ENCODE measurements around the gene RRP8. TPM values are rescaled to one million over a fixed set of nuclear protein-coding genes. Genes with fewer than 3 reads are reported as not detected.

RRP8 gene
- total RNA-seq, 1 donor from 2014 or later = 29.4 TPM

DNA sequence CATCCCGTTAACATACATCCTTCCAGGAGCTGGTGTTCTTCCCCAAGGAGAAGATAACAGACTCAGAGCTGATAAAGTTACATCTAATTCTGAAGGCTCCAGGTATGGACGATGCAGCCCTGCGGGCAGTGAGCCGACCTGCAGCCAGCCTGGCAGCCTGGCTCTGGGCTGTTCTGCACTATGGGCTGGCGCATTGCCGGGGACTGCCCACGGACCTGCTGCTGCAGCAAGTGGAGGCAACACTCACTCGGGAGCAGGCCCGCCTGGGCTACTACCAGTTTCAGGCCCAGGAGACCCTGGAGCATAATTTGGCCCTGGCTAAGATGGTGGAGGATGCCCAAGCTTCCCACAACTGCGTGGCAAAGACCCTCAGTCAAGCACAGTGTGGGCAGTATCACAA lies 39.7 kb downstream of the RRP8 start:
- Mint-ChIP-seq H3K4me1 (ENCODE audit: low read depth) (no peaks in the 10 kb centered on the region), H3K27me3 (ENCODE audit: low read depth) (no peaks in the 10 kb centered on the region), H3K27ac (no peak overlapping the region), H3K9me3 (no peaks in the 10 kb centered on the region), H3K36me3 (ENCODE audit: low read depth) (peaks cover 11% of the 10 kb centered on the region), H3K4me3 (ENCODE audit: low read depth) (no peak overlapping the region)
- intact Hi-C loops (cut with micrococcal nuclease) = no loop called here
- no peak for DNase-seq (ENCODE audit: low spot score)

GRCh38 chr11:6563121-6563619 lies 40.2 kb downstream of the RRP8 start:
- H3K9me3 Mint-ChIP-seq = no peaks in the 10 kb centered on the region
- H3K4me1 Mint-ChIP-seq (ENCODE audit: low read depth) = no peaks in the 10 kb centered on the region
- no peaks in the 10 kb centered on the region for H3K27me3 Mint-ChIP-seq (ENCODE audit: low read depth)
- no peak for DNase-seq (ENCODE audit: low spot score)
- intact Hi-C loops (cut with micrococcal nuclease) = no loop called here
- H3K36me3 Mint-ChIP-seq (ENCODE audit: low read depth) = peaks cover 11% of the 10 kb centered on the region
- no peak overlapping the region for H3K4me3 Mint-ChIP-seq (ENCODE audit: low read depth)
- no peak overlapping the region for H3K27ac Mint-ChIP-seq

- no peak for DNase-seq (ENCODE audit: low spot score)
- H3K4me3 Mint-ChIP-seq (ENCODE audit: low read depth) = no peak overlapping the region
- H3K9me3 Mint-ChIP-seq = no peaks in the 10 kb centered on the region
- H3K4me1 Mint-ChIP-seq (ENCODE audit: low read depth) = no peaks in the 10 kb centered on the region
- intact Hi-C loops (cut with micrococcal nuclease) = no loop called here
- no peak overlapping the region for H3K27ac Mint-ChIP-seq
- H3K27me3 Mint-ChIP-seq (ENCODE audit: low read depth) = no peaks in the 10 kb centered on the region
- H3K36me3 Mint-ChIP-seq (ENCODE audit: low read depth) = peaks cover 11% of the 10 kb centered on the region
Measured at GRCh38 chr11:6561288-6561687, 42.1 kb downstream of the RRP8 start.

DNA sequence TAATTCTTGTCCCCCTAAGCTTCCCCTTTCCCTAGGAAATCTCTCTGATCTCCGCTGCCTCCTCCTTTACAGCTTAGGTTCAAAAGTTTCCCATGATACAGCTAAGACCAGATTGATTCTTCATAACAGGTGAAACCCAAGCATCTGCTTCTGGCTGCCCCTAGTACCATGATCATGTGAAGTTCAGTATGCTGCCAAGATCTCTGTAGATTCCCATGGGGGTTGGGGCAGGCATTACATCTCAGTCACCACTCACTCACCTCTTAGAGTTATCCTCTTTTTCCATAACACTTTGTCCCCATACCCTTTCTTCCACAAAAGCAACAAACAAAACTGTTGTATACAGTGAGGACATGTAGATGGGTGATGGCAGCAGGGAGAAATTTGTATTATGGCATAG lies 44.0 kb downstream of the RRP8 start:
- Mint-ChIP-seq H3K4me3 (ENCODE audit: low read depth) (no peak overlapping the region), H3K4me1 (ENCODE audit: low read depth) (no peaks in the 10 kb centered on the region), H3K27ac (no peak overlapping the region), H3K9me3 (no peaks in the 10 kb centered on the region), H3K36me3 (ENCODE audit: low read depth) (peaks cover 8% of the 10 kb centered on the region), H3K27me3 (ENCODE audit: low read depth) (no peaks in the 10 kb centered on the region)
- no peak for DNase-seq (ENCODE audit: low spot score)
- intact Hi-C loops (cut with micrococcal nuclease) = no loop called here

DNA sequence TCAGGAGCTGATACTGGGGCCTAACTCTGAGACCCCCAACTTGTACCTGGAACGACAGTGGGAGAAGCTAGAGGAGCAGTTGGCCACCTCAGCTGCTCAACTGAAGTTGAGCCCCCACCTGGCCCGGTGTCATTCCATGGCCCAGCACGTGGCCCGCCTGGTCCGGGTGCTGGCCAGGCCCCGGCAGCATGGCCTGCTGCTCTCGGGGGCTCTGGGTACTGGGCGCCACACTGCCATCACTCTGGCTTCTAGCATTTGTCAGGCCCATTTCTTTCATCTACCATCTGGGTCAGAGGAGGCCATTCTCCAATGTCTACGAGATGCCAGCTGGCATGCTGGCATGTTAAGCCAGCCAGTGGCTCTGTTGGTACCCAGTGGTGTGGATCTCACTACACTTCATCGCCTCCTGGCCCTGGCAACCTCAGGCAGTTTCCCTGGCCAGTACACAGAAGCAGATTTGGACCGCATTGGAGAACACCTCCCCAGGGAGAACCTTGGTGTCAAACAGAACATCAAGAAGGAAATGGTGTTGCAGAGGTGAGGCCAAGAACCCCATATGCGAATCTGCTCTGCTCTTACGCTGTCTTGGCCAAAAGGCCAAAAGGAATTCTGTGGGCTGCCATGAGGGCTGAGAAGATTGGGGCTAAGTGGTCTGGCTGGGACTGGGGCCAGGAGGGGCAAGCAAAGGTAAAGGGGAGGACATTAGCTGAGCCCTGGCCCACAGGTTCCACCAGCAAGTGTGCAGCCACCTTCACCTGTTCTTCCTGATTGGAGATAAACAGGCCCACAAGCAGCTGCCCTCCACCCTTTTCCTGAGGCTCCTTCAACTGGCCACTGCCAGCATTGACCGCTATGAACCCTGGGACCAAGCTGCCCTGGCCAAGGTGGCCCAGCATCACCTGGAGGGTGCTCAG lies 45.4 kb downstream of the RRP8 start:
- Mint-ChIP-seq H3K27me3 (ENCODE audit: low read depth) (no peaks in the 10 kb centered on the region), H3K4me1 (ENCODE audit: low read depth) (no peaks in the 10 kb centered on the region), H3K4me3 (ENCODE audit: low read depth) (no peak overlapping the region), H3K36me3 (ENCODE audit: low read depth) (peaks cover 5% of the 10 kb centered on the region), H3K9me3 (no peaks in the 10 kb centered on the region), H3K27ac (no peak overlapping the region)
- intact Hi-C loops (cut with micrococcal nuclease) = no loop called here
- no peak for DNase-seq (ENCODE audit: low spot score)

- no peaks in the 10 kb centered on the region for H3K4me1 Mint-ChIP-seq (ENCODE audit: low read depth)
- DNase-seq (ENCODE audit: low spot score) = no peak
- peaks cover 5% of the 10 kb centered on the region for H3K36me3 Mint-ChIP-seq (ENCODE audit: low read depth)
- H3K9me3 Mint-ChIP-seq = no peaks in the 10 kb centered on the region
- no peaks in the 10 kb centered on the region for H3K27me3 Mint-ChIP-seq (ENCODE audit: low read depth)
- intact Hi-C loops (cut with micrococcal nuclease) = no loop called here
- H3K4me3 Mint-ChIP-seq (ENCODE audit: low read depth) = no peak overlapping the region
- H3K27ac Mint-ChIP-seq = no peak overlapping the region
Measured at GRCh38 chr11:6557063-6557462, 46.4 kb downstream of the RRP8 start.

GRCh38 chr11:6556139-6556949 lies 47.1 kb downstream of the RRP8 start:
- Mint-ChIP-seq H3K9me3 (no peaks in the 10 kb centered on the region), H3K27ac (no peak overlapping the region), H3K36me3 (ENCODE audit: low read depth) (no peaks in the 10 kb centered on the region), H3K27me3 (ENCODE audit: low read depth) (no peaks in the 10 kb centered on the region), H3K4me1 (ENCODE audit: low read depth) (no peaks in the 10 kb centered on the region), H3K4me3 (ENCODE audit: low read depth) (no peak overlapping the region)
- no peak for DNase-seq (ENCODE audit: low spot score)
- intact Hi-C loops (cut with micrococcal nuclease) = no loop called here

- H3K4me3 Mint-ChIP-seq (ENCODE audit: low read depth) = no peak overlapping the region
- intact Hi-C loops (cut with micrococcal nuclease) = no loop called here
- H3K36me3 Mint-ChIP-seq (ENCODE audit: low read depth) = no peaks in the 10 kb centered on the region
- no peak overlapping the region for H3K27ac Mint-ChIP-seq
- H3K27me3 Mint-ChIP-seq (ENCODE audit: low read depth) = no peaks in the 10 kb centered on the region
- no peaks in the 10 kb centered on the region for H3K4me1 Mint-ChIP-seq (ENCODE audit: low read depth)
- no peaks in the 10 kb centered on the region for H3K9me3 Mint-ChIP-seq
- DNase-seq (ENCODE audit: low spot score) = no peak
Measured at GRCh38 chr11:6554828-6555706, 48.3 kb downstream of the RRP8 start.

GRCh38 chr11:6553634-6554033 lies 49.8 kb downstream of the RRP8 start:
- no peaks in the 10 kb centered on the region for H3K4me1 Mint-ChIP-seq (ENCODE audit: low read depth)
- H3K9me3 Mint-ChIP-seq = no peaks in the 10 kb centered on the region
- H3K4me3 Mint-ChIP-seq (ENCODE audit: low read depth) = no peak overlapping the region
- H3K27ac Mint-ChIP-seq = no peak overlapping the region
- no peaks in the 10 kb centered on the region for H3K36me3 Mint-ChIP-seq (ENCODE audit: low read depth)
- intact Hi-C loops (cut with micrococcal nuclease) = no loop called here
- H3K27me3 Mint-ChIP-seq (ENCODE audit: low read depth) = no peaks in the 10 kb centered on the region
- DNase-seq (ENCODE audit: low spot score) = no peak

GRCh38 chr11:6548641-6549040 lies 54.8 kb downstream of the RRP8 start:
- Mint-ChIP-seq H3K27ac (no peak overlapping the region), H3K27me3 (ENCODE audit: low read depth) (no peaks in the 10 kb centered on the region), H3K4me3 (ENCODE audit: low read depth) (no peak overlapping the region), H3K4me1 (ENCODE audit: low read depth) (no peaks in the 10 kb centered on the region), H3K9me3 (no peaks in the 10 kb centered on the region), H3K36me3 (ENCODE audit: low read depth) (peaks cover 7% of the 10 kb centered on the region)
- intact Hi-C loops (cut with micrococcal nuclease) = no loop called here
- DNase-seq (ENCODE audit: low spot score) = no peak

DNA sequence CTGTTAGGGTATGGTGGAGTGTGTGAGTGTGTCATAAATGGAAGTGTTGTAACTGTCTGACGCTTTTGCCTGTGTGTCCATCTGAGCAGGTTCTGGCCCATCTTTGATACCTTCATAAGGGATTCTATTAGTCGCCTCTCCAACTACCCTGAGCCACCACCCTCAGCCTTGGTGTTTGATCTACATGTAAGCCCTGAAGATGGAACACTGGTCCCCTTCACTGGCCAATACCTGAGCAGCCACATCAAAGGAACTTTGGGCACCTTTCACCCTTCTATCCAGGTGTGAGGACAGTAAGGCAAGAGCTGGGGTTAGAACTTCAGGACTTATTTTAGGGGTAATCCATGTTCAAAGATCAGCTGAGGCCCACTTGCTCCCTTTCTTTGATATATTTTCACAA lies 55.3 kb downstream of the RRP8 start:
- H3K4me3 Mint-ChIP-seq (ENCODE audit: low read depth) = no peak overlapping the region
- H3K36me3 Mint-ChIP-seq (ENCODE audit: low read depth) = peaks cover 7% of the 10 kb centered on the region
- H3K9me3 Mint-ChIP-seq = no peaks in the 10 kb centered on the region
- intact Hi-C loops (cut with micrococcal nuclease) = no loop called here
- no peaks in the 10 kb centered on the region for H3K27me3 Mint-ChIP-seq (ENCODE audit: low read depth)
- H3K27ac Mint-ChIP-seq = no peak overlapping the region
- DNase-seq (ENCODE audit: low spot score) = no peak
- H3K4me1 Mint-ChIP-seq (ENCODE audit: low read depth) = peaks cover under 1% of the 10 kb centered on the region

GRCh38 chr11:6547177-6547576 lies 56.2 kb downstream of the RRP8 start:
- no peak overlapping the region for H3K27ac Mint-ChIP-seq
- H3K4me3 Mint-ChIP-seq (ENCODE audit: low read depth) = no peak overlapping the region
- H3K4me1 Mint-ChIP-seq (ENCODE audit: low read depth) = peaks cover 10% of the 10 kb centered on the region

More at GRCh38 chr11:6547177-6547576, 56.2 kb downstream of the RRP8 start:
- DNase-seq (ENCODE audit: low spot score) = no peak
- intact Hi-C loops (cut with micrococcal nuclease) = no loop called here
- Mint-ChIP-seq H3K9me3 (no peaks in the 10 kb centered on the region), H3K36me3 (ENCODE audit: low read depth) (peaks cover 7% of the 10 kb centered on the region), H3K27me3 (ENCODE audit: low read depth) (no peaks in the 10 kb centered on the region)
